Astrocyte (in vitro differentiated cells and primary cell): Measurements from ENCODE around the gene B9D1. TPM values are rescaled to one million over a fixed set of nuclear protein-coding genes. Genes with fewer than 3 reads are reported as not detected.

Experiments used
- DNase-seq: peaks from one replicate; pipeline ENCODE4 v3.0.0-alpha.2; 2010; ENCODE audit warnings: low read depth
- FAIRE-seq: peaks from 2 replicates; lab custom pipeline; 2011; peaks lifted over from hg19 to GRCh38; lab: Jason Lieb, UNC
- H2AFZ ChIP-seq: 2 replicates; pipeline ENCODE4 v1.6.0; 2012; ENCODE audit warnings: low read depth, low read length, inconsistent platforms
- H3K27ac ChIP-seq: 2 replicates; pipeline ENCODE4 v1.5.1; 2011; ENCODE audit warnings: low read depth, low read length, inconsistent platforms
- H3K27me3 ChIP-seq: 2 replicates; pipeline ENCODE4 v1.6.0; 2011; ENCODE audit warnings: low read length, inconsistent platforms; ENCODE audit not compliant: insufficient read depth
- H3K36me3 ChIP-seq: 2 replicates; pipeline ENCODE4 v1.5.1; 2011; ENCODE audit warnings: low read length, inconsistent platforms; ENCODE audit not compliant: insufficient read depth
- H3K4me1 ChIP-seq: 2 replicates; pipeline ENCODE4 v1.5.1; 2011; ENCODE audit warnings: low read length, inconsistent platforms; ENCODE audit not compliant: insufficient read depth
- H3K4me2 ChIP-seq: 2 replicates; pipeline ENCODE4 v1.6.0; 2012; ENCODE audit warnings: low read length, inconsistent platforms
- H3K4me3 ChIP-seq: 2 replicates; pipeline ENCODE4 v1.5.1; 2011; ENCODE audit warnings: low read depth, mild to moderate bottlenecking, low read length, inconsistent platforms; ENCODE audit not compliant: insufficient read depth
- H3K79me2 ChIP-seq: 2 replicates; pipeline ENCODE4 v1.6.0; 2012; ENCODE audit warnings: mild to moderate bottlenecking, low read length, inconsistent platforms; ENCODE audit not compliant: insufficient read depth
- H3K9ac ChIP-seq: 2 replicates; pipeline ENCODE4 v1.6.0; 2012; ENCODE audit warnings: mild to moderate bottlenecking, low read length, inconsistent platforms
- H3K9me3 ChIP-seq: 2 replicates; pipeline ENCODE4 v1.5.1; 2012; ENCODE audit warnings: low read depth, mild to moderate bottlenecking, low read length, inconsistent platforms; ENCODE audit not compliant: insufficient read depth
- H4K20me1 ChIP-seq: 2 replicates; pipeline ENCODE4 v1.6.0; 2012; ENCODE audit warnings: low read length, inconsistent platforms; ENCODE audit not compliant: insufficient read depth
- H3K27ac Mint-ChIP-seq: one replicate; pipeline ENCODE4 v1.8.0; 2021; ENCODE audit warnings: mild to moderate bottlenecking, mixed read lengths; ENCODE audit not compliant: unreplicated experiment
- H3K27me3 Mint-ChIP-seq: one replicate; pipeline ENCODE4 v1.8.0; 2021; ENCODE audit warnings: low read depth, mixed read lengths; ENCODE audit not compliant: unreplicated experiment
- H3K36me3 Mint-ChIP-seq: one replicate; pipeline ENCODE4 v1.8.0; 2021; ENCODE audit warnings: low read depth, mixed read lengths; ENCODE audit not compliant: unreplicated experiment
- H3K4me1 Mint-ChIP-seq: one replicate; pipeline ENCODE4 v1.8.0; 2021; ENCODE audit warnings: low read depth, mixed read lengths; ENCODE audit not compliant: unreplicated experiment
- H3K4me3 Mint-ChIP-seq: one replicate; pipeline ENCODE4 v1.8.0; 2021; ENCODE audit warnings: mild to moderate bottlenecking, moderate library complexity, mixed read lengths; ENCODE audit not compliant: unreplicated experiment
- H3K9me3 Mint-ChIP-seq: one replicate; pipeline ENCODE4 v1.8.0; 2021; ENCODE audit warnings: mild to moderate bottlenecking, mixed read lengths; ENCODE audit not compliant: unreplicated experiment
- EZH2 ChIP-seq: IDR thresholded peaks from 2 replicates; pipeline ENCODE4 v1.6.1; 2012; ENCODE audit warnings: mild to moderate bottlenecking, low read length, inconsistent platforms; ENCODE audit not compliant: insufficient read depth
- total RNA-seq: library from RNA; stranded (reverse); gene quantifications from 2 replicates; pipeline ENCODE4 v1.2.1, GENCODE V29; 2021
- TF ChIP-seq, protein P1 (sequence below): IDR thresholded peaks from 2 replicates; pipeline ENCODE4 v1.5.1; 2011; ENCODE audit warnings: low read depth, mild to moderate bottlenecking, inconsistent platforms, low read length, moderate library complexity; ENCODE audit not compliant: insufficient read depth

Gene B9D1
- total RNA-seq, 1 donor from 2014 or later = 10.2 TPM

DNA sequence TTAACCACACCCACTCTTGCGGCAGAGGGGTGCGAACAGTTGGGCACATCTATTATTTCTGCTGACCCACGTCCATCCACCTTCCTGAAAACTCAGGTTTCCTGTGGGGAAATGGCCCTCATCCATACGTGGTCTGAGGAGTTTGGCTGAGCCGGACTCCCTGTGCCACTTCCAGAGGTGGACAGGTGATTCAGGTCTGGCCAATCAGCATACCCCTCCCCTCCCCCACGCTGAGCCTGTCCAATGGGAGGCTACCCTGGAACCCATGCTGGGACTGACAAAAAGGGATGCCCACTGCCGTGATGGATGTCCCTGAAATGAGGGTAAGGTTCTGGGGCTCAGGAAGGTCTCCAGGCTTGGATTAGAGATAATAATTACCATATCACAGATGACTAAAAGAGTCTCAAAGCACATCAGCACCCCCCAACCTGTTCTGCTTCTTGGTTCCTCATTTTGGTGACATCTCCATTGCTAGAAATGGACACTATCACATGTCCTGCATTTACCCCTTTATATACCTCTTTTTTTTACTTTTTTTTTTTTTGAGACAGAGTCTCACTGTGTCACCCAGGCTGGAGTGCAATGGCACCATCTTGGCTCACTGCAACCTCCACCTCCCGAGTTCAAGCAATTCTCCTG is 10.5 kb upstream of the B9D1 start:
- H2AFZ ChIP-seq = no peak overlapping the region
- H3K9me3 ChIP-seq = no peaks in the 10 kb centered on the region
- H3K27ac ChIP-seq = no peak overlapping the region
- peaks cover 10% of the 10 kb centered on the region for H3K4me1 ChIP-seq
- no peak overlapping the region for H3K4me3 ChIP-seq
- H3K27me3 Mint-ChIP-seq = no peaks in the 10 kb centered on the region
- TF ChIP-seq, protein P1, sequence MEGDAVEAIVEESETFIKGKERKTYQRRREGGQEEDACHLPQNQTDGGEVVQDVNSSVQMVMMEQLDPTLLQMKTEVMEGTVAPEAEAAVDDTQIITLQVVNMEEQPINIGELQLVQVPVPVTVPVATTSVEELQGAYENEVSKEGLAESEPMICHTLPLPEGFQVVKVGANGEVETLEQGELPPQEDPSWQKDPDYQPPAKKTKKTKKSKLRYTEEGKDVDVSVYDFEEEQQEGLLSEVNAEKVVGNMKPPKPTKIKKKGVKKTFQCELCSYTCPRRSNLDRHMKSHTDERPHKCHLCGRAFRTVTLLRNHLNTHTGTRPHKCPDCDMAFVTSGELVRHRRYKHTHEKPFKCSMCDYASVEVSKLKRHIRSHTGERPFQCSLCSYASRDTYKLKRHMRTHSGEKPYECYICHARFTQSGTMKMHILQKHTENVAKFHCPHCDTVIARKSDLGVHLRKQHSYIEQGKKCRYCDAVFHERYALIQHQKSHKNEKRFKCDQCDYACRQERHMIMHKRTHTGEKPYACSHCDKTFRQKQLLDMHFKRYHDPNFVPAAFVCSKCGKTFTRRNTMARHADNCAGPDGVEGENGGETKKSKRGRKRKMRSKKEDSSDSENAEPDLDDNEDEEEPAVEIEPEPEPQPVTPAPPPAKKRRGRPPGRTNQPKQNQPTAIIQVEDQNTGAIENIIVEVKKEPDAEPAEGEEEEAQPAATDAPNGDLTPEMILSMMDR = no peak
- no peak for TF ChIP-seq EZH2
- H3K27me3 ChIP-seq = no peaks in the 10 kb centered on the region
- no peaks in the 10 kb centered on the region for H3K9me3 Mint-ChIP-seq
- H3K4me1 Mint-ChIP-seq = peaks cover 8% of the 10 kb centered on the region
- H3K36me3 ChIP-seq = no peaks in the 10 kb centered on the region
- no peak overlapping the region for H3K27ac Mint-ChIP-seq
- no peak overlapping the region for H3K9ac ChIP-seq
- H3K79me2 ChIP-seq = no peaks in the 10 kb centered on the region
- H4K20me1 ChIP-seq = no peaks in the 10 kb centered on the region
- H3K4me2 ChIP-seq = no peak overlapping the region
- FAIRE-seq = no peak
- DNase-seq = no peak
- no peaks in the 10 kb centered on the region for H3K36me3 Mint-ChIP-seq
- H3K4me3 Mint-ChIP-seq = no peak overlapping the region

DNA sequence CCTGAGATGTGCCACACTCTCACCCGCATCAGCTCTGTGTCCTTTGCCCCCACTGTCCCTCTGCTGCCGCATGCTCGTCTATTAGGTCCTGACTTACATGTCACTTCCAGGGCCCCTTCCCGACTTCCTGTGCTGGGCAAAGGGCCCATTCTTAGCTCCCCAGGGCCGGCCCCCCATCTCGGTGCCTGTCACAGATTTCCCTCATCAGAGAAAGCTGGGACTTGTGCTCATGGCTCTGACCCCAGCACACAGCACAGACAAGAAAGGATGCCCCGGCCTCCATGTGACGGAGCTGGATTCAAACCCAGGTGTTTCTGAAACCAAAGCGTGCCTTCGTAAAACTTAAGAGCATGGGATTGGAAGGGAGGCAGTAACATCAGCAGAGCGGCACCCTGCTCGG is 9.9 kb upstream of the B9D1 start:
- Histone ChIP-seq H3K4me1 (peaks cover 10% of the 10 kb centered on the region), H3K9ac (no peak overlapping the region), H3K79me2 (no peaks in the 10 kb centered on the region), H3K4me3 (no peak overlapping the region), H2AFZ (no peak overlapping the region), H3K36me3 (no peaks in the 10 kb centered on the region), H4K20me1 (no peaks in the 10 kb centered on the region), H3K4me2 (no peak overlapping the region), H3K27ac (no peak overlapping the region), H3K9me3 (no peaks in the 10 kb centered on the region), H3K27me3 (no peaks in the 10 kb centered on the region)
- Mint-ChIP-seq H3K27me3 (no peaks in the 10 kb centered on the region), H3K4me3 (no peak overlapping the region), H3K36me3 (no peaks in the 10 kb centered on the region), H3K9me3 (no peaks in the 10 kb centered on the region), H3K4me1 (peaks cover 8% of the 10 kb centered on the region), H3K27ac (no peak overlapping the region)
- TF ChIP-seq, protein P1 = no peak
- no peak for TF ChIP-seq EZH2
- DNase-seq = no peak
- no peak for FAIRE-seq

DNA sequence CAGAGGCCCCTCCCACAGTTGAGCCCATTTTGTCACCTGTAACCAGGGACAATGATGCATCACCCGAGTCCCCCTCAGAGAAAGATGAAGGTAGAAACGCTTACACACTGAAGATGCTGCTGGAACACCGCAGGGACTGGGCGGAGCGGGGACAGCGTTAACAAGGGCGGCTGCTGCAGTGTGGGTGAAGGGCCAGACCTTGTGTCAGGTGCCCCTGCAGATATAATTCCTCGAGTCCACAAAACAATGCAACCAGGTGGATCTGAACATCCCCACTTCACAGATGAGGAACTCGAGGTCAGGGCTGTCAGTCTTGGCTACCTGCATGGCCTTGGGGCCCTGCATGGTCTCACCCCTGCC is 9.5 kb upstream of the B9D1 start:
- no peak overlapping the region for H3K9ac ChIP-seq
- H3K27me3 ChIP-seq = no peaks in the 10 kb centered on the region
- Mint-ChIP-seq H3K4me3 (no peak overlapping the region), H3K27ac (no peak overlapping the region), H3K27me3 (no peaks in the 10 kb centered on the region), H3K4me1 (peaks cover 8% of the 10 kb centered on the region), H3K9me3 (no peaks in the 10 kb centered on the region), H3K36me3 (no peaks in the 10 kb centered on the region)
- H3K4me3 ChIP-seq = no peak overlapping the region
- no peak overlapping the region for H2AFZ ChIP-seq
- H3K79me2 ChIP-seq = no peaks in the 10 kb centered on the region
- H3K27ac ChIP-seq = no peak overlapping the region
- H3K36me3 ChIP-seq = no peaks in the 10 kb centered on the region
- H3K4me2 ChIP-seq = no peak overlapping the region
- FAIRE-seq (no peak), DNase-seq (no peak)
- H4K20me1 ChIP-seq = no peaks in the 10 kb centered on the region
- TF ChIP-seq EZH2 = no peak
- TF ChIP-seq, protein P1 = no peak
- peaks cover 8% of the 10 kb centered on the region for H3K4me1 ChIP-seq
- no peaks in the 10 kb centered on the region for H3K9me3 ChIP-seq
